ENCODE measurements around the gene GALNT15.

The GALNT15 gene

GRCh38 chr3:16255726-16256125 is 81.2 kb downstream of the GALNT15 start:
- no peak for DNase-seq

GRCh38 chr3:16257309-16257708 is 82.8 kb downstream of the GALNT15 start:
- no peak for DNase-seq

- no peak for DNase-seq
Observed at GRCh38 chr3:16258177-16258576, 83.7 kb downstream of the GALNT15 start.

- no peak for DNase-seq
Observed at GRCh38 chr3:16258866-16259265, 84.4 kb downstream of the GALNT15 start.

GRCh38 chr3:16260046-16260445 is 85.6 kb downstream of the GALNT15 start:
- no peak for DNase-seq

GRCh38 chr3:16262174-16262573 is 87.7 kb downstream of the GALNT15 start:
- DNase-seq = no peak

GRCh38 chr3:16264174-16264707 is 89.8 kb downstream of the GALNT15 start:
- DNase-seq = no peak

- DNase-seq = peak; percentile 100
Observed at GRCh38 chr3:16264708-16265454, 90.4 kb downstream of the GALNT15 start, which contains the start of the genes DPH3 and OXNAD1. DPH3 (minus strand) TSS chr3:16264943; CDS start chr3:16264876, 67 bp downstream. OXNAD1 (plus strand) TSS chr3:16265212; CDS start chr3:16270953, 5,741 bp downstream.

GRCh38 chr3:16265455-16265786 is 90.9 kb downstream of the GALNT15 start:
- DNase-seq = no peak

GRCh38 chr3:16266714-16267113 is 92.2 kb downstream of the GALNT15 start:
- DNase-seq = no peak

GRCh38 chr3:16270855-16271254 is 96.4 kb downstream of the GALNT15 start:
- DNase-seq = no peak

GRCh38 chr3:16272588-16272987 is 98.1 kb downstream of the GALNT15 start:
- no peak for DNase-seq

- no peak for DNase-seq
Observed at GRCh38 chr3:16273867-16274266, 99.4 kb downstream of the GALNT15 start.

GRCh38 chr3:16277471-16277870 is 103.0 kb downstream of the GALNT15 start:
- DNase-seq = no peak

- DNase-seq = no peak
Observed at GRCh38 chr3:16279010-16279801, 104.7 kb downstream of the GALNT15 start.

GRCh38 chr3:16280671-16281070 is 106.2 kb downstream of the GALNT15 start:
- DNase-seq = no peak
